ENCODE results near the gene BATF3. TPM values are rescaled to one million over a fixed set of nuclear protein-coding genes. Genes with fewer than 3 reads are reported as not detected.

Gene BATF3
- total and polyA plus RNA-seq, 9 of the 15 experiments (the other 6 are each of a cell fraction or from before 2014, with no cell fraction given) = 0.40 to 3.8 (median 2.0) TPM

DNA sequence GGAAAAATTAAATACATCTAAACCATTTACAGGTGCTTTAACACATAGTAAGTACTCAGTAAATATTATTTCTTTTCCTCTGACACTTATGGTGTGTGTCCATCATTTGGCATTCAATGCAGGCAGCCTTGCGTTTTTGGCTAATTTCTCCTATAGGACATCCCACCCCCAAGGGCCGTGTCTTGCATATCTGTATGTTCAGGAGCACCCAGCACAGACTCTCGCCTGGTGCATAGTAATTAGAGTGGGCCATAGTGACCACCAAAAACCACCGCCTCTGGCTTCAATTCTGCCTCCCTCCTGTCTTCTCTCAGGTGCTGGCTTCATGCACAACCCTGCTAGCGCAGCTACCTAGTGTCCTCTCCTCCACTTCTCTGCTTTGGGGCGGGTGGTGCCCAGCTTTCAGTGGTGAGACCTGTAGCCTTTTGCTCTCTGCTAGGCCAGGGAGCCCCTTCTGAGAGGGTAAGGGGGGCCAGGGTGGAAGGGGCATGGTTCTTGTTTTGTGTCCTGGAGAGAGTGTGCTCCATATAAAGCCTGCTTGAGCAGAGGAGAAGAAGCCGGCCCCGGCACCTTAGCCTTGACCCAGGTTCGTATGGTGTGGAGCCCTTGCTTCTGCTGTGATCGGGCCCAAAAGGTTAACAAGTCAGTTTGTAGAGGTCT, 33.4 kb downstream of the BATF3 start:
- in situ Hi-C loops (cut with MboI) = no loop called here
- no peak overlapping the region for H3K9ac ChIP-seq (ENCODE audit: insufficient read depth in 1 of 2, low read depth in 2 of 2, low read length in 2 of 2)

More for the DNA sequence above, 33.4 kb downstream of the BATF3 start:
- ChIA-PET CTCF (ENCODE audit: low intra/inter-chr PET ratio) (interaction anchor here (0.6 to 1.9 kb wide), 3 partner anchors 116 to 330 kb away, joined by 3 to 14 read pairs (median 8); no protein-coding TSS in a partner anchor), POLR2A (interaction anchor here (1.3 kb wide), 1 partner anchor 13 kb away, joined by 5 read pairs; no protein-coding TSS in a partner anchor)
- Histone ChIP-seq H4K20me1 (replicated peaks; ENCODE audit: control insufficient read depth, insufficient read depth, low read length) (peaks cover 4% of the 10 kb centered on the region; the same call in 1 of the 2 replicates), H2AFZ (ENCODE audit: low read depth, low read length) (no peak overlapping the region), H3K9me3 (replicated peaks; ENCODE audit: control insufficient read depth, insufficient read depth, low read depth, low read length) (no peaks in the 10 kb centered on the region), H3K27me3 (ENCODE audit: control insufficient read depth in 2 of 2, insufficient read depth in 2 of 2, low read length in 2 of 2) (peaks cover 20 to 43% of the 10 kb centered on the region in 2 experiments; a peak in 4 of 5 replicates), H3K36me3 (ENCODE audit: control insufficient read depth, insufficient read depth, low read length) (no peaks in the 10 kb centered on the region), H3K4me1 (replicated peaks in 1 of 2; ENCODE audit: control insufficient read depth in 2 of 2, insufficient read depth in 2 of 2, low read length in 2 of 2) (peaks cover 3 to 11% of the 10 kb centered on the region in 2 experiments; a peak in 4 of 5 replicates), H3K79me2 (ENCODE audit: control insufficient read depth, insufficient read depth, low read length) (no peaks in the 10 kb centered on the region), H3K9me1 (ENCODE audit: control insufficient read depth, insufficient read depth, low read length) (no peaks in the 10 kb centered on the region), H3K4me3 (no peak overlapping the region), H3K27ac (ENCODE audit: extremely low read depth, low read depth, low read length) (no peak overlapping the region), H3K4me2 (ENCODE audit: insufficient read depth, low read length) (no peak overlapping the region)
- ATAC-seq = no peak
- TF ChIP-seq MEF2D (tag; conservative IDR thresholded peaks at IDR 0.05; ENCODE audit: low read depth) (no peak), CBFA2T2 (conservative IDR thresholded peaks at IDR 0.05) (no peak), NFATC3 (IDR thresholded peaks at IDR 0.05) (no peak), ZNF77 (CRISPR knock-in tag; IDR thresholded peaks at IDR 0.05) (no peak), FOSL1 (tag; conservative IDR thresholded peaks at IDR 0.05) (no peak), ELF1 (tag; IDR thresholded peaks at IDR 0.05) (no peak), SMAD1 (IDR thresholded peaks at IDR 0.05; ENCODE audit: low read depth, low read length, partially characterized antibody) (no peak), HCFC1 (IDR thresholded peaks at IDR 0.05; ENCODE audit: low read depth, low read length) (no peak), CUX1 (CRISPR knock-in tag; IDR thresholded peaks at IDR 0.05) (no peak), MYBL2 (IDR thresholded peaks at IDR 0.05; ENCODE audit: low read depth) (no peak), MYBL2 (CRISPR knock-in tag; IDR thresholded peaks at IDR 0.05; ENCODE audit: borderline replicate concordance) (no peak), SMAD2 (IDR thresholded peaks at IDR 0.05; ENCODE audit: low read depth, low read length) (no peak), PML (IDR thresholded peaks at IDR 0.05; ENCODE audit: low read length) (no peak), MXD1 (CRISPR knock-in tag; IDR thresholded peaks at IDR 0.05; ENCODE audit: borderline replicate concordance, poor library complexity, severe bottlenecking) (no peak)
- BruUV-seq (replicated peaks) = no TSS peak
- no peak for DNase-seq (ENCODE audit: extremely low read depth in 1 of 4, low spot score in 3 of 4)
- no peak for FAIRE-seq
- WGBS (ENCODE audit: insufficient coverage, low coverage, missing lambda C conversion rate) = 12% methylated on average over 9 of the region's 10 CpGs
- intact Hi-C loops (cut with micrococcal nuclease) = loop anchor here (5.0 kb wide), 2 partner anchors 316 to 401 kb away; no protein-coding TSS in a partner anchor
